ENCODE measurements around the gene STARD10.
"Not testable (repeated sequence)": the region's sequence is repeated elsewhere in the genome, so short reads cannot be mapped to it uniquely, and the experiment has no call there.

Gene STARD10

DNA sequence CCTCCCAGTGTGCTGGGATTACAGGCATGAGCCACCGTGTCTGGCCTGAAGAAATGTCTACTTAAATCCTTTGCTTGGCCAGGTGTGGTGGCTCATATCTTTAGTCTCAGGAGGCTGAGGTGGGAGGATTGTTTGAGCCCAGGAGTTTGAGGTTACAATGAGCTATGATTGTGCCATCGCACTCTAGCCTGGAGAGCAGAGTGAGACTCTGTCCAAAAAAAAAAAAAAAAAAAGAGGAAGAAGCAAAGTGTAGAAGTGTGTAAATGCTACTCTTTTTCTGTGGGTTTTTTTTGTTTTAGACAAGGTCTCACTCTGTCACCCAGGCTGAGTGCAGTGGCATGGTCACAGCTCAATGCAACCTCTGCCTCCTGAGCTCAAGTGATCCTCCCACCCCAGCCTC is 13.9 kb upstream of the STARD10 start:
- Histone ChIP-seq H3K4me1 (ENCODE audit: control insufficient read depth, insufficient read depth, low read length, poor library complexity, severe bottlenecking) (peaks cover 5% of the 10 kb centered on the region), H3K4me3 (ENCODE audit: insufficient read depth, low read depth, low read length, poor library complexity, severe bottlenecking) (no peak overlapping the region), H3K27ac (ENCODE audit: insufficient read depth, low read length, poor library complexity, severe bottlenecking) (no peak overlapping the region), H3K27me3 (replicated peaks; ENCODE audit: control insufficient read depth, insufficient read depth, low read length, poor library complexity, severe bottlenecking) (no peaks in the 10 kb centered on the region), H3K9me3 (ENCODE audit: control insufficient read depth, low read length) (no peaks in the 10 kb centered on the region), H3K36me3 (ENCODE audit: control insufficient read depth, insufficient read depth, low read length) (peaks cover 4% of the 10 kb centered on the region)
- DNase-seq = no peak

DNA sequence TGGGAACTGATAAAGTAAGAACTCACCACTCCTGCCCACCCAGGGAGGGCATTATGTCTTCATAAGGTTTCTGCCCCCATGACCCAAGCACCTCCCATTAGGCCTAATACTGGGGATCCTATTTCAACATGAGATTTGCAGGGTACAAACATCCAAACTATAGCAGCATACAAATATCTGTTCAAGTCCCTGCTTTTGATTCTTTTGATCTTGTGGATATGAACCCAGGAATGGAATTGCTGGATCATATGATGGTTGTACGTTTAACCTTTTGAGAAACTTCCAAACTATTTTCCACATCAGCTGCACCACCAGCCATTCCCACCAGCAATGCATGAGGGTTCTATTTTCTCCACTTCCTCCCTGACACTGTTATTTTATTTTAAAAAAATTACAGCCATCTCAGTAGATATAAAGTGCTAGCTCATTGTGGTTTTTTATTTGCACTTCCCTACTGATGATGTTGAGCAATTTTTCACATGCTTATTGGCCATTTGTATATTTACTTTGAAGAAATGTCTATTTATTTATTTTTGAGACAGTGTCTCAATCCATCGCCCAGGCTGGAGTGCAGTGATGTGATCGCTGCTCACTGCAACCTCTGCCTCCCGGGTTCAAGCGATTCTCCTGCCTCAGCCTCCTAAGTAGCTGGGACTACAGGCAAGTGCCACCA is 13.3 kb upstream of the STARD10 start:
- Histone ChIP-seq H3K4me1 (ENCODE audit: control insufficient read depth, insufficient read depth, low read length, poor library complexity, severe bottlenecking) (no peaks in the 10 kb centered on the region), H3K27me3 (replicated peaks; ENCODE audit: control insufficient read depth, insufficient read depth, low read length, poor library complexity, severe bottlenecking) (no peaks in the 10 kb centered on the region), H3K27ac (ENCODE audit: insufficient read depth, low read length, poor library complexity, severe bottlenecking) (no peak overlapping the region), H3K9me3 (ENCODE audit: control insufficient read depth, low read length) (no peaks in the 10 kb centered on the region), H3K36me3 (ENCODE audit: control insufficient read depth, insufficient read depth, low read length) (peaks cover 4% of the 10 kb centered on the region), H3K4me3 (ENCODE audit: insufficient read depth, low read depth, low read length, poor library complexity, severe bottlenecking) (no peak overlapping the region)
- no peak for DNase-seq

- not testable (repeated sequence) for H3K36me3 ChIP-seq (ENCODE audit: control insufficient read depth, insufficient read depth, low read length); H3K9me3 ChIP-seq (ENCODE audit: control insufficient read depth, low read length); H3K27me3 ChIP-seq (replicated peaks; ENCODE audit: control insufficient read depth, insufficient read depth, low read length, poor library complexity, severe bottlenecking); H3K4me1 ChIP-seq (ENCODE audit: control insufficient read depth, insufficient read depth, low read length, poor library complexity, severe bottlenecking); H3K4me3 ChIP-seq (ENCODE audit: insufficient read depth, low read depth, low read length, poor library complexity, severe bottlenecking); DNase-seq; H3K27ac ChIP-seq (ENCODE audit: insufficient read depth, low read length, poor library complexity, severe bottlenecking)
Measured at GRCh38 chr11:72806378-72806777, 12.5 kb upstream of the STARD10 start.

DNA sequence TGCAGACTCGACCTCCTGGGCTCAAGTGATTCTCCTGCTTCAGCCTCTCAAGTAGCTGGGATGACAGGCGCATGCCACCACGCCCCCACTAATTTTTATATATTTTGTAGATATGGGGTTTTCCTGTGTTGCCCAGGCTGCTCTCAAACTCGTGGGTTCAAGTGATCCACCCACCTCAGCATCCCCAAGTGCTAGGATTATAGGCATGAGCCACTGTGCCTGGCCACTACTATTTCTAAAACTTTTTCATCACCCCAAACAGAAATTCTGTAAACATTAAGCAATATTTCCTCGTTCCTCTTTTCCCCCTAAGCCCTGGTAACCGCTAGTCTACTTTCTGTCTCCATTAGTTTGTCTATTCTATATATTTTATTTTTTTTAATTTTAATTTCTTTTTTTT is 11.4 kb upstream of the STARD10 start:
- no peak overlapping the region for H3K4me3 ChIP-seq (ENCODE audit: insufficient read depth, low read depth, low read length, poor library complexity, severe bottlenecking)
- no peak for DNase-seq
- no peaks in the 10 kb centered on the region for H3K4me1 ChIP-seq (ENCODE audit: control insufficient read depth, insufficient read depth, low read length, poor library complexity, severe bottlenecking)
- H3K9me3 ChIP-seq (ENCODE audit: control insufficient read depth, low read length) = no peaks in the 10 kb centered on the region
- H3K36me3 ChIP-seq (ENCODE audit: control insufficient read depth, insufficient read depth, low read length) = peaks cover 4% of the 10 kb centered on the region
- no peak overlapping the region for H3K27ac ChIP-seq (ENCODE audit: insufficient read depth, low read length, poor library complexity, severe bottlenecking)
- H3K27me3 ChIP-seq (replicated peaks; ENCODE audit: control insufficient read depth, insufficient read depth, low read length, poor library complexity, severe bottlenecking) = no peaks in the 10 kb centered on the region

- no peak for DNase-seq
- Histone ChIP-seq H3K36me3 (ENCODE audit: control insufficient read depth, insufficient read depth, low read length) (no peaks in the 10 kb centered on the region), H3K4me3 (ENCODE audit: insufficient read depth, low read depth, low read length, poor library complexity, severe bottlenecking) (no peak overlapping the region), H3K9me3 (ENCODE audit: control insufficient read depth, low read length) (no peaks in the 10 kb centered on the region), H3K4me1 (ENCODE audit: control insufficient read depth, insufficient read depth, low read length, poor library complexity, severe bottlenecking) (no peaks in the 10 kb centered on the region), H3K27ac (ENCODE audit: insufficient read depth, low read length, poor library complexity, severe bottlenecking) (no peak overlapping the region), H3K27me3 (replicated peaks; ENCODE audit: control insufficient read depth, insufficient read depth, low read length, poor library complexity, severe bottlenecking) (no peaks in the 10 kb centered on the region)
Measured at GRCh38 chr11:72802822-72803221, 9.0 kb upstream of the STARD10 start.

- Histone ChIP-seq H3K27me3 (replicated peaks; ENCODE audit: control insufficient read depth, insufficient read depth, low read length, poor library complexity, severe bottlenecking) (no peaks in the 10 kb centered on the region), H3K36me3 (ENCODE audit: control insufficient read depth, insufficient read depth, low read length) (no peaks in the 10 kb centered on the region), H3K9me3 (ENCODE audit: control insufficient read depth, low read length) (no peaks in the 10 kb centered on the region), H3K27ac (ENCODE audit: insufficient read depth, low read length, poor library complexity, severe bottlenecking) (no peak overlapping the region), H3K4me1 (ENCODE audit: control insufficient read depth, insufficient read depth, low read length, poor library complexity, severe bottlenecking) (peaks cover 2% of the 10 kb centered on the region), H3K4me3 (ENCODE audit: insufficient read depth, low read depth, low read length, poor library complexity, severe bottlenecking) (no peak overlapping the region)
- DNase-seq = no peak
Measured at GRCh38 chr11:72799441-72799840, 5.6 kb upstream of the STARD10 start.

GRCh38 chr11:72798361-72798760 is 4.5 kb upstream of the STARD10 start:
- DNase-seq = no peak
- H3K36me3 ChIP-seq (ENCODE audit: control insufficient read depth, insufficient read depth, low read length) = no peaks in the 10 kb centered on the region
- H3K27me3 ChIP-seq (replicated peaks; ENCODE audit: control insufficient read depth, insufficient read depth, low read length, poor library complexity, severe bottlenecking) = no peaks in the 10 kb centered on the region
- no peak overlapping the region for H3K4me3 ChIP-seq (ENCODE audit: insufficient read depth, low read depth, low read length, poor library complexity, severe bottlenecking)
- H3K4me1 ChIP-seq (ENCODE audit: control insufficient read depth, insufficient read depth, low read length, poor library complexity, severe bottlenecking) = peaks cover 7% of the 10 kb centered on the region
- H3K9me3 ChIP-seq (ENCODE audit: control insufficient read depth, low read length) = no peaks in the 10 kb centered on the region
- no peak overlapping the region for H3K27ac ChIP-seq (ENCODE audit: insufficient read depth, low read length, poor library complexity, severe bottlenecking)

- DNase-seq = no peak
- no peaks in the 10 kb centered on the region for H3K27me3 ChIP-seq (replicated peaks; ENCODE audit: control insufficient read depth, insufficient read depth, low read length, poor library complexity, severe bottlenecking)
- no peaks in the 10 kb centered on the region for H3K36me3 ChIP-seq (ENCODE audit: control insufficient read depth, insufficient read depth, low read length)
- peak overlapping the region; percentile 74 for H3K4me3 ChIP-seq (ENCODE audit: insufficient read depth, low read depth, low read length, poor library complexity, severe bottlenecking)
- peak overlapping the region; percentile 100 for H3K27ac ChIP-seq (ENCODE audit: insufficient read depth, low read length, poor library complexity, severe bottlenecking)
- H3K9me3 ChIP-seq (ENCODE audit: control insufficient read depth, low read length) = no peaks in the 10 kb centered on the region
- peaks cover 16% of the 10 kb centered on the region for H3K4me1 ChIP-seq (ENCODE audit: control insufficient read depth, insufficient read depth, low read length, poor library complexity, severe bottlenecking)
Measured at GRCh38 chr11:72793076-72793424, 797 bp downstream of the STARD10 start.

GRCh38 chr11:72792437-72793021 is 1.3 kb downstream of the STARD10 start:
- Histone ChIP-seq H3K4me1 (ENCODE audit: control insufficient read depth, insufficient read depth, low read length, poor library complexity, severe bottlenecking) (peaks cover 16% of the 10 kb centered on the region), H3K4me3 (ENCODE audit: insufficient read depth, low read depth, low read length, poor library complexity, severe bottlenecking) (no peak overlapping the region), H3K27ac (ENCODE audit: insufficient read depth, low read length, poor library complexity, severe bottlenecking) (peak overlapping the region; percentile 100), H3K36me3 (ENCODE audit: control insufficient read depth, insufficient read depth, low read length) (no peaks in the 10 kb centered on the region), H3K9me3 (ENCODE audit: control insufficient read depth, low read length) (no peaks in the 10 kb centered on the region), H3K27me3 (replicated peaks; ENCODE audit: control insufficient read depth, insufficient read depth, low read length, poor library complexity, severe bottlenecking) (no peaks in the 10 kb centered on the region)
- DNase-seq = no peak

DNA sequence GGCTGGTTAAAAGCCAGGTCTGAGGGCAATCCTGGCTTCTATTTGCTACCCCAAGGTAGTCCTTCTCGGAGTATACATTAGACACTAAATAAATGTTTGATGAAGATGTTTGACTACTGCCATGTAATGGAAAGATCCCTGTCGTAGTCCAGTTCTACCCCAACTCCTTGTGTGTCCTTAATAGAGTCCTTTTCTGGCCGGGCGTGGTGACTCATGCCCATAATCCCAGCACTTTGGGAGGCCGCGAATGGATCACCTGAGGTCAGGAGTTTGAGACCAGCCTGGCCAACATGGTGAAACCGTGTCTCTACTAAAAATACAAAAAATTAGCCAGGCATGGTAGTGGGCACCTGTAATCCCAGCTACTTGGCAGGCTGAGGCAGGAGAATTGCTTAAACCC is 2.6 kb downstream of the STARD10 start:
- not testable (repeated sequence) for H3K4me3 ChIP-seq (ENCODE audit: insufficient read depth, low read depth, low read length, poor library complexity, severe bottlenecking); H3K36me3 ChIP-seq (ENCODE audit: control insufficient read depth, insufficient read depth, low read length); H3K9me3 ChIP-seq (ENCODE audit: control insufficient read depth, low read length); DNase-seq; H3K27me3 ChIP-seq (replicated peaks; ENCODE audit: control insufficient read depth, insufficient read depth, low read length, poor library complexity, severe bottlenecking); H3K27ac ChIP-seq (ENCODE audit: insufficient read depth, low read length, poor library complexity, severe bottlenecking)
- H3K4me1 ChIP-seq (ENCODE audit: control insufficient read depth, insufficient read depth, low read length, poor library complexity, severe bottlenecking) = peaks cover 16% of the 10 kb centered on the region
